Bone marrow (tissue), 2 donors: ENCODE results near the gene SLC22A24.
"Not testable (repeated sequence)": the region's sequence is repeated elsewhere in the genome, so short reads cannot be mapped to it uniquely, and the experiment has no call there.

Source experiments
- DNase-seq, 2 donors: peaks; one replicate each; lab custom pipeline; 2025; lab: John Stamatoyannopoulos, UW

Gene SLC22A24

DNA sequence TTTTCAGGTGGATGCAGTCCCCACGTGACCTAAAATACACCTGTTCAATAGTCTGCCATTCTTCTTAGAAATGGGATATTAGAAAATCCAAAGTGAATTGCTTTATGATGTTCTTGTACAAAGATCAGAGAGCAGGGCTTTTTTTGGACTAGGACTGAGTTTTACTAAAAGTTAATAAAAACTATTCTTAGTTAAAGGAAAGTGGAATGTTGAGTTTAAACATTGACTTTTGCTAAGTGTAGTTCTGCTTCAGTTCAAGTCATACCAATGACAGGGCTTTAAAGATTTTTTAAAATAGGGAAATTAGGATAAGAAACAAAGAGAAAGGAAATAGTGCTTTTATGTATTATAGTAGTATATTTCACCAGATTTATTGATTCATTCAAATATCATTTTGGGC lies at the start of gene SLC22A24:
SLC22A24 (minus strand) TSS at position 101 of the 400 bp plus-strand sequence. CDS start 442 bp downstream, outside the sequence.
- no peak for DNase-seq

GRCh38 chr11:63180536-63180935 lies 36.5 kb upstream of the SLC22A24 start:
- DNase-seq: no peak

- no peak for DNase-seq
Measured at GRCh38 chr11:63179432-63180041, 35.5 kb upstream of the SLC22A24 start.

- DNase-seq: no peak
Measured at GRCh38 chr11:63177872-63178271, 33.9 kb upstream of the SLC22A24 start.

- DNase-seq: no peak
Measured at GRCh38 chr11:63165706-63166310, 21.8 kb upstream of the SLC22A24 start.

DNA sequence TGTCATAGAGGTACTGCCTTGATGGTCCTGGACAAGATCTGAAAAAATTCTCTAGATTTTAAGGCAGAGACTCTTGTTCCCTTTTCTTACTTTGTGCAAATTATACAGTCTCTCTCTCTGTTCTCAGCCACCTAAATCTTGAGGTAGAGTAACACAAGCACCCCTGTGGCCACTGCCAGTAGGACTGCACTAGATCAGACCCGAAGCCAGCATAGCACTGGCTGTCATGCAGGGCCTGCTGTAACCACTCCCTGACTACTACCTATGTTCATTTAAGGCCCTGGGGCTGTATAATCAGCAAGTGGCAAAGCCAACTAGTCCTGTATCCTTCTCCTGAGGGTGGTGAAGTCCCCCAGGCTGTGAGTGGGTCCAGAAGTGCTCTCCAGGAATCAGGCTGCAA lies 11.8 kb upstream of the SLC22A24 start:
- DNase-seq: no peak

- DNase-seq: no peak
Measured at GRCh38 chr11:63146581-63146980, 2.6 kb upstream of the SLC22A24 start.

DNA sequence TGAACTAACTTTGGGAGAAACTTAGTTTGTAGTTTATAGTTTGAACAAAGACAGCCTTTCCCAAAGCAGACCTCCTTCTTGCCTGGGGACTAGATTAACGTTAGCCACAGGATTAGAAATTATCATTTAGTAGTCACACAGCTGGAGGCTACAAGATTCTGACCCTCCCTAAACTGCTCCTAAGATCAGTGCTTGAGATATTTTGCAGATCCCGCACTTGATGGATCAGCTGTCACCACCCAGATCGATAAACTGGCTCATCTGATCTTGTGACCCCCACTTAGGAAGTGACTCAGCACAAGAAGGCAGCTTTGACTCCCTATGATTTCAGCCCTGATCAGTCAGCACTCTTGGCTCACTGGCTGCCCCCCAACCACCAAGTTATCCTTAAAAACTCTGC lies 1.6 kb downstream of the SLC22A24 start:
- no peak for DNase-seq

DNA sequence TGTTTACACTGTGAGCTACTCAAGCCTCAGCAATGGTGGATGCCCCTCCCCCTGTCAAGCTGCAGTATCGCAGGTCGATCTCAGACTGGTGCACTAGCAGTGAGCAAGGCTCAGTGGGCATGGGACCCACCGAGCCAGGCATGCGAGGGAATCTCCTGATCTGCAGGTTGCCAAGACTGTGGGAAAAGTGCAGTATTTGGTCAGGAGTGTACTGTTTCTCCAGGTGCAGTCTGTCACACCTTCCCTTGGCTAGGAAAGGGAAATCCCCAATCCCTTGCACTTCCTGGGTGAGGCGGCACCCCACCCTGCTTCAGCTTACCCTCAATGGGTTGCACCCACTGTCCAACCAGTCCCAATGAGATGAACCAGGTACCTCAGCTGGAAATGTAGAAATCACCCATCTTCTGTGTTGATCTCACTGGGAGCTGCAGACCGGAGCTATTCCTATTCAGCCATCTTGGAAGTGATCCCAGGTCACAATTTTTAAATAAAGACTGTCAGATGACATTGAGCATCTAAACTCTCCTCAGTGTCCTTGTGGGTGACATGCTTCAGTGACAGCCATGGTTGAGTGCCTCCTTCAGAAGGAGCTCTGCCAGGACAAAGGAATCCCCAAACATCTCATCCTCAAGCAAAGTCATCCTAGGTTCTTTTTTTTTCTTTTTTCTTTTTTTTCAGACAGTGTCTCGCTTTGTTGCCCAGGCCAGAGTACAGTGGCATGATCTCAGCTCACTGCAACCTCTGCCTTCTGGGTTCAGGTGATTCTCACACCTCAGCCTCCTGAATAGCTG lies 10.8 kb downstream of the SLC22A24 start:
- no peak for DNase-seq

DNA sequence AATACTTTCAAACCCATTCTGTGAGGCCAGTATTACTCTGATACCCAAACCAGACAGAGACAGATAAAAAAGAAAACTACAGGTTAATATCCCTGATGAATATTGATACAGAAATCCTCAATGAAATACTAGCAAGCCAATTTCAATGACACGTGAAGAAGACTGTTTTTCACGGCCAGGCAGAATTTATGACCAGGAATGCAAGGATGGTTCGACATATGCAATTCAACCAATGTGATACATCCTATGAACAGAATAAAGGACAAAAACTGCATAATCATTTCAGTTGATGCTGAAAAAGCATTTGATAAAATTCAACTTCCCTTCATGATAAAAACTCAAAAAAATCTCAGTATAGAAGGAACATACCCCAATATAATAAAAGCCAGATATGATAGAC lies 44.5 kb downstream of the SLC22A24 start:
- DNase-seq: no peak

DNA sequence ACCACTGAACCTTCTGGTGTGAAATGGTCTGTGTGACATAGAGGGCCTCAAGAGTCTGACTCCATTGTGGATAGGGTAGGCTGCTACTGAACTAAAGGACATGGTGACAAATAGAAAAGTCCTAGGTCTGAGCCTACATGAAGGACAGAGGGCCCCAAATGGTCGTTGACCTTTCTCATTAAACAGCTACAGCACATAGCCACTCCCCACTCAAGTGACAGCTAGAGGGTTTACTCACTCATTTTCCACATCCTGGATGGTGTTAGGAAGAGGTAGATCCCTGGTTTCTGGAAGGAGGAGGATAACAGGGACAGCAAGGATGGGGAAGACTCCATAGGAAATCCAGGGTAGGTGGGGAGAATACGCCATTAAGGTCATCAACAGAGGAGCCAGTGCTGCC lies 63.3 kb downstream of the SLC22A24 start:
- DNase-seq: no peak

- DNase-seq: not testable (repeated sequence)
Measured at GRCh38 chr11:63046203-63046602, 97.8 kb downstream of the SLC22A24 start.

DNA sequence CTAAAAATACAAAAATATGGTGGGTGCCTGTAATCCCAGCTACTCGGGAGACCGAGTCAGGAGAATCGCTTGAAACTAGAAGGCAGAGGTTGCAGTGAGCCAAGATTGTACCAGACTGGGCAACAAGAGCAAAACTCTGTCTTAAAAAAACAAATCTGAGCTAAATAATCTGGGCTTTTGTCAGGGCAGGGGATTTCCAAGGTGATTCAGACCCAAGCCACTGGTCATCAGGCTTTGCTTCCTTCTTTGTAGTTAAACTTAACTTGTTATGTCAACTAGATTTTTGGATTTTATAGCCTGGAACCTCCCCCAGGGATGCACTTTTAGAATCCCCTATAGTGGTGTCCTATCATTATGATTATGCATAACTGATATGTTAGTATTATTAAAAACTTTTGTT lies 101.4 kb downstream of the SLC22A24 start:
- DNase-seq: no peak

GRCh38 chr11:63032457-63032856 lies 111.6 kb downstream of the SLC22A24 start:
- DNase-seq: no peak
